Dedifferentiated amniotic fluid mesenchymal stem cell (primary cell): ENCODE results near the gene FHOD3.

Source experiments
- DNase-seq: peaks from one replicate; pipeline ENCODE4 v3.0.0-alpha.2; 2016; ENCODE audit errors: extremely low spot score

Gene FHOD3

DNA sequence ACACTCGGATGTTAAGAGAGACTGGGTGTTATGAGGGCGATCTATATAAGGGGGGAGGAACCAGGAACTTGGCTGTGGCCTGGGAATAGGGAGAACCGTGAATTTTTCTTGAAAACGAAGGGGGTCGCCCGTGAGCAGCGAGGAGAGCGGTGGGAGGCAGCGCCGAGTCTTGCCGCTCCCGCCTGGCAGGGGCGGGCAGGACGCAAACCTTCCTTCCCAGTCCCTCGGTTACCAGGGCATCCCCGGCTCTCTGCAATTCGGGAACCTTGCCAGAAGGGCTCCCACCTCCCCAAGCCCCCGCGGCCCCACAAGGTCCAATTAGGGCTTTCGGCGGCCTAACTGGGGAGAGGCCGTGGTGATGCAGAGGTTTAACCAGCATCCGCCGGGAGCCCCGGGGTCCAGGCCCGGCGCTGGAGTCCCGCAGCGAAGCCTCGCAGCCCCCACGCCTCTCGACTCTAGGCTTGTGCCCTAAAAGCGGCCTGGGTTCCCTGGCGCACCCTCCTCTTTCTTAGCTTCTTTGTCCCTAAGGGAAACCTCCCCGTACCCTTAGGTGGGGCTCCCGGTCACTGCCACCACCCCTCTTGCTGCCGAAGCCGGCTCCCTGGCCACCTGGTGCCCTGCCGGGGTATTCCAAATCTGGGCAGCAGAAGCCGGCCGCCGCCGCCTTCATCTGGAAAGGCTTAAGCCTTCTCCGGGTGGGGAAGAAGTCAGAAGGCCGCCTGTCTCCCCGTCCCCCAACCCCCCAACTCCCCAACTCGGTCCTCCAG lies 680 bp upstream of the FHOD3 start:
- peak; percentile 67 for DNase-seq

DNA sequence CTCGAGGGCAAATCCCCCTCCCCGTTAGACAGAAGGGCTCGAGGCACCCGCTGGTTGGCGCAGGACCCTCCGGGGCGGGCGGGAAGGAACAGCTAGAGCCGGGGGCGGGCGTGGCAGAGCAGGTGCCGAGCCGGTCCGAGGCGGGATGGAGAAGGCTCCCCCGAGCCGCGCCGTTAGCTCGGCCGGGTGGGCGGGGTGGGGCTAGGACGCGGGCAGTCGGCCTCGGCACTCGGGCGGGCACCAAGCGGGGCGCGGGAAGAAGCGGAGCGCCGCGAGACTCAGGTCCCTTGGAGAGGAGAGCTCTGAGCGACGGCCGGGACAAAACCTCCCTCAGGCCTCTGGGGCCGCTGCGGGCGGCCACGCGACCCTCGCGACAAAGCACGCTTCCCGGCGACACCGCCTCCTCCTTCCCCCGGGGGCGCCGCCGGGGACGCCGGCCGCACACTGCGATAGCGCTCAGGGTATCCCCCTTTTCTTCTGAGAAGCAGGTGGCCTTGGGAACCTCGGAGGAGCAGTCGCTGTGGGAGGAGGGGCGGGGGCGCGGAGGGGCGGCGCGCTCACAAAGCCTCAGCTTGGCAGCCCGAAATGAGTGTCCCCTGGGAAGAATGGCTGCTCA lies 721 bp downstream of the FHOD3 start:
- no peak for DNase-seq

DNA sequence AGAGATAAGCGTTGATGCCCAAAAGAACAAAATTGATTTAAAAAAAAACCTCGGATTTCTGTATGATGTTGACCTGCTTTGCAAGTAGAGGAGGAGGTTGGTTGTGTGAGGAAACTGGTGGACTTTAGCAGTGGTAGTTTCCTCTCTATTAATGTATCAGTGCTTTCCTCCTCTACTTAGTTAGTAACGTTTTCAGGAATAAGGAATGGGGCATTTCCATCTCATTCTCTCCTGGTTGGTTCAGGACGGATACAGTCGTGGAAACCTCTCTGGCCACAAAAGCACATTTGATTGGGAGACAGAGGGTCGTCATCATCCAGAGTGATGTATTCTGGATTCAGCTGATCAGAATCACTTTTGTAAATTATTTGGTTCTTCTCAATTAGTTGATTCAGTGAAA lies 1.5 kb downstream of the FHOD3 start:
- no peak for DNase-seq

GRCh38 chr18:36300211-36300610 lies 2.7 kb downstream of the FHOD3 start:
- DNase-seq = no peak

DNA sequence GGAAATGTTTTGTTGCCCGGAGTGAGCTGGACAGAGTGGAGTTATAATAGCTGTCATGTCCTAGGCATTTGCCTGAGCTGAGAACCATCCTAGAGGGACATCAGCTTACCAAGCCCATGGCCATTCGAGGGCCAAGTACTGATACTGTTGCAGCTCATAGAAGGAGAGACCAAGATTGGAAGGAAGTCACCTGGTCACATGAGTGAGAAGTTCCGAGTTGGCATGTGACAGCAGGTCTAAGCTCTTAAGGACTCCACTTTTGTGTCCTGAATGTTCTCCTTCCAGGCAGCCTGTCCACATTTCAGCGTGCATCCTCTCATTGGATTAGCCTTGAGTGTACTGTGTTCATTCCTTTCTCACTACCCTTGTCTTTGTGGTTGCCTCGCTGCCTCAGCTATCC lies 4.4 kb downstream of the FHOD3 start:
- DNase-seq = no peak

- DNase-seq = no peak
These were observed 5.2 kb downstream of the FHOD3 start for GRCh38 chr18:36302676-36303075.

DNA sequence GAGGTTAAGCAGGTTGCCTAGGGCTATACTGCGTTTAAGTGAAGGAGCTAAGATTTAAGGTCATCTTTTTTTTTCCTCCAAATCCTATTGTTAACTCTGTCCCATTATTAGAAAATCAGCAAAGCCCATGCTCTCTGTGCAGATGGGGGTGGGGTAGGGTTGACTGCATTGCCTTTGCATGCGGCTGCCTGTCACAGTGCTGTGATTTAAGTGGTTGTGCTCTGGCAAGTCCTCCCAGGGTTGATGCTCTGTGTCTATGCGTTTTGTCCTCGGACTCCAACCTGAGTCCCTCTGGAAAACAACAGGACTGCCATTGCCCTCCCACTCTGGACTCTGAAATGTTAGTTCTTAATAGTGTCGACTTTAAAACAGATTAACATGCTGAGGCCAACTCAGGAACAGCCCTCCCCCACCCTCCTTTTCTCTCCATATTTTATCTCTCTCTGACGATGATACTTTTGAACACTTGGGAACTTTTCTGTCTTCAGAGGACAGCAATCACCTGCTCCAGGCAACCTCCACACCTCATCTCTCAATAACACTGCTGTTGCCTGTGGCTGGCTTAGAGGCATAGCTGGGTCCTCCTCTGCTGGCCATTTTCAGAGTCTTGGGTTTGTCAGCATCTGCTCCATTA lies 5.8 kb downstream of the FHOD3 start:
- no peak for DNase-seq

- DNase-seq = no peak
These were observed 7.2 kb downstream of the FHOD3 start for GRCh38 chr18:36304723-36305122.

DNA sequence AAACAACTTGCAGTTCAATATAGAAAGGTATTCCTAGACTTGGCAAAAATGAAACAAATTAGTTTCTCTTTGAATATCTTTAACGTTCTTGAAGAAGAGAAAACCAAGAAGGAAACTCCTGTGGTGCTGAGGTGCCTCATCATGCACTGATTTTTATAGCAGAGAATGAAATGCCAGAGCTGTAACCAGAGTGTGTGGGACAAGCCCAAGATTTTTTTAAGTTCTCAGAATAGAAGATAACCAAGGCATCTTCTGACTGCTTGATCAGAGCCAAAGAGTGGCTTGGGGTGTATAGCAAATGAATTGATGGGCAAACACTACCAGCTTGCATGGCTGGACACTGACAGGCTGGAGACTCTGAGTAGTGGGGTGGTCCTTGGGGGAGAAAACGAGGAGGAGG lies 7.9 kb downstream of the FHOD3 start:
- no peak for DNase-seq

- no peak for DNase-seq
These were observed 10.0 kb downstream of the FHOD3 start for GRCh38 chr18:36307513-36307912.

DNA sequence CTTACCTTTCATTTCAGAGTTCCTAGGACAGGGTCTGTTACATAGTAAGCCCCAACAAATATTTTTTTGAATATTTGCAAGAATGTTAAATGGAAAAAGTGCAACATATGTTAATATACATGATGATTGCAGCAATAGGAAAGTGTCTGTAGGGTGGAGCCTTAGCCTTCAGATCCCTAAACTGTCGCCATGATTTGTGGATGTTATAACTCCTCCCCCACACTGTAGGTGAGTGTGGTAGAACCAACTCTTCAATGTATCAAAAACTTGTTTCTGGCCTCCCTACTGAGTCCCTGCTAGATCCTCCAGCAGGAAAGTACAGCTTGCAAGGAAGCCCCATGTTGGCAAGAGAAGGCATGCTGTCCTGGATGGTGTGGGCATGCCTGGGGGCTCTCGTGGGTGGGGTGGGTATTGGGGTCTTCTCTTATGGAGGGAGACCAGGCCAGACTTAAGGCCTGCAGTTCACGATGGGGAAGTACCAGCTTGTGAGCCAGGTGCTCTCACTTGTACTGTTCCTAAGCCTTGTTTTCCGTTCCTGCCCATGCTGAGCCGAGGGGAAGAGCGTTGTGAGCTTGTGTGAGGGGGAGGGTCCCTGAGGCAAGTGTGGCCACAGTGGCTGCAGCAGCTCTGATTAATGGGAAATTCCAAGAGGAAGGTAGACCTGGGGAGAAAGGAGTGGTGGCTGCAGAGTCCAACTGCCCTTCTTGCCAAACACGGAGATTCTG lies 11.4 kb downstream of the FHOD3 start:
- no peak for DNase-seq

- DNase-seq = peak; percentile 91
These were observed 12.2 kb downstream of the FHOD3 start for GRCh38 chr18:36309436-36310391.

DNA sequence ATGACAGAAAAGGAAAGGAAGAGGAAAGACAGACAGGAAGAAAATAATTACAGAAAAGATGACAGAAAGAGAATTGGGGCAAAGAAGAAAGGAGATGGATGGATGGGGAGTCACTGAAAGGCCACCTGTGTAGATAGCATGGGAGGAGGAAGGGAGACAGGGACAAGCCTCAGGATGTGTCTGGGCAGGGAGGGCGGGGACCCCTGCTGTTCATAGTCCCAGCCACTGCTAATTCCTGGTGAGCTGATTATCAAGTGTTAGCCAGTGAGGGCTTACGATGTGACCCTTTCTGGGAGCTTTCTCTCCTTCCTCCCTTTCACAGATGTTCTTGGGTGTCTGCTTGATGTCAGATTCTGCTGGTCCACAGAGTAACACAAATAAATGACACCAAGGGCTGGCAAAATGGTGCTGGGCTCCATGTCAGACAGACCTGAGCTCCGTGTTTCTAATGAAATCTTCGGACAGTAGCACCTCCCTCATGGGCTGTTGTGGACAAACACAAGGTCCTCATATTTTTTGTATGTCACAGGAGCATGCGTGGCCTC lies 13.6 kb downstream of the FHOD3 start:
- DNase-seq = no peak

DNA sequence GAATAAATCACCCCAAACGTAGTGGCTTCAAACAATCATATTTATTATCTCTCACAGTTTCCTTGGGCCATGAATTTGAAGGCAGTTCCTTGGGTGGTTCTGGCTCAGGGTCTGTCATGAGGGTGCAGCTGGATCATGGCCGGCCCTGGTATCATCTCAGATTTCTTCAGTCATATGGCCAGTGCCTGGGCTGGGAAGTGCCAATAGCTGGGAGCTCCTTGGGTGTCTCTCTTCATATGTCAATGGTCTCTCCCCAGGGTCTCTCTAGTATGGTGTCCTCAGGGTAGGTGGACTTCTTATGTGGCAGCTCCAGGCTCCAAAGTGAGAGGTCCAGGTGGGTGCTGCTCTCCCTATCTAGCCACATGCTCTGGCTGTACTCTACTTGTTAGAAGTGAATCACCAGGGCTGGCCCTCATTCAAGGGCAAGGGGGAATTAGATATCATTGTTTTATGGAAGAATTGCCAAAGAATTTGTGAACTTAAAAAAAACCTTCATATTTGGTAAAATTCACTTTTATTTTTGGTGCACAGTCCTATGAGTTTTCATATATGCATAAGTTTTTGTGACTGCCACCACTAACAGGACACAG lies 15.4 kb downstream of the FHOD3 start:
- no peak for DNase-seq

GRCh38 chr18:36314098-36314497 lies 16.6 kb downstream of the FHOD3 start:
- DNase-seq = no peak

- DNase-seq = peak; percentile 76
These were observed 17.2 kb downstream of the FHOD3 start for GRCh38 chr18:36314754-36315153.

GRCh38 chr18:36315736-36316135 lies 18.2 kb downstream of the FHOD3 start:
- DNase-seq = peak; percentile 53

DNA sequence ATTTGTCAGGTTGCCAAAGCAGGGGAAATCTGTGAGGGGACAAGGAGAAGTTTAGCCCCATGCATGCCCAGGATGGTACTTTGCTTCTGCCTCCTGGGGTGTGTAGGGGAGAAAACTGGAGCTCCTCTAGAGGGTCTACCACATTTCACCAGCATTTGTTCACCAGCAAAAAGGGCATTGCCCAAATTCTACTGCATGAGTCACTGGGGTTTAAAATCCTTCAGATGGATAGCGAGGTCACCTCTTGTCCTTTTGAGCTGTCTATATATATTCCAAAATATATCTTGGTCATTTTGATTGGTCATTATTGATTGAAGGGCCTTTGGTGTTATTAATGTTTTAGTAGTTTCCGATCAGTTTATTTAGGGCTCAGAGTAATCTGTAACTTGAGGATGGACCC lies 18.7 kb downstream of the FHOD3 start:
- no peak for DNase-seq

DNA sequence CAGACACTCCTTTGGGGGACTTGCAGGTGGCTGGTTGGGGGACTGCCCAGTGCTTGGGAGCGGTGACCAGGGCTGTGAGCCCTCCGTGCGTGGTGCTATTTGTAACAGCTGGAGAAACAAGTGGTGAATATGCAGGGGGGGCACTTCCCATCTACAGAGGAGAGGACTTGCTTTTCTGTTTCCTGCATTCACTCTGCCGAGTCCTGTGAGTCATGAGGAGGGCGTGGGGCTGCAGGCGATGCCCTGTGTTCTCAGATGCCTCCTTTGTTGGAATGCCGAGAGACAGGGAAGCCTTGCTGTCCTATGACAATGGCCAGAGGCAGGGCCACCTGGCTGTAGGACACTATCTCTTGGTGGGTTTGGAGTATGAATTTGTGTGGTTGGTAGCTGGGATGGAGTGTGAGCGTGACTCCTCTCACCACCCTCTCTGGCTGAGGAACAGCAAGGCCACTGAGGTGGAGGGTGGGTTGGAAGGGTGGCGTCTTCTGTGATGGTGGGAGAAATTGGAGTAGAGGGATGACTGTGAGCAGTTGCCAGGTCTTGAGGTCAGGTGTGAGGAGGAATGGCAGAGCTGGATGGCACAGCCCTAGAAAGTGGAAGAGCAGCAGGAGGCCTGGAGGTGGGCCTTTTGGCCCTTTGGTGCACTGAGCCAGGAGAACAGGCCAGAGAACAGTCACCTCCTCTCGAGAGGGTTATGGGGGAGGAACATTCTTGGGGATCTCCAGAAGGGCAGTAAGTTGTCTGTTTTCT lies 24.3 kb downstream of the FHOD3 start:
- peak; percentile 32 for DNase-seq

GRCh38 chr18:36322408-36322728 lies 24.9 kb downstream of the FHOD3 start:
- no peak for DNase-seq
